Effector CD4-positive, alpha-beta T cell (primary cell): Measurements from ENCODE around the gene ADAMTS17.

Experiments used
- DNase-seq: peaks from one replicate; pipeline ENCODE4 v3.0.0-alpha.2; 2020

The ADAMTS17 gene

DNA sequence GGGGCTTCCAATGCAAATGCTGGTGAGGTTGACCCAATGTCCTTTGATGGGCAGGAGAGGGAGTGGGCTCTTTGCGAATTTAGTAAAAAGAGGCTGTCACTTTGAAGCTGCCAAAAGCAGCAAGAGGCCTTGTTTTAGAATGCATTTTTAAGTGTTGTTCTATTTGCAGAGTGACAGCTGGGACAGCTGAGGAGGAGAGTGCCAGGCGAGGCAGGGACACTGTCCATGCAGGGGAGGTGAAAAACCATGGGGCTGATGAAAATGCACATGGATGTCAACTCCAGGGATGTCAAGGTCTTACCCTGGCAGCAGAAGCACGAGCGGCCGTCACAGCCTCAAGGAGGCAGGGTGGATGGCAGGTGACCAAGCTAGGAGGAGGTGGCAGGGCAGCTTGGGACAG lies 279.8 kb downstream of the ADAMTS17 start:
- DNase-seq: no peak

DNA sequence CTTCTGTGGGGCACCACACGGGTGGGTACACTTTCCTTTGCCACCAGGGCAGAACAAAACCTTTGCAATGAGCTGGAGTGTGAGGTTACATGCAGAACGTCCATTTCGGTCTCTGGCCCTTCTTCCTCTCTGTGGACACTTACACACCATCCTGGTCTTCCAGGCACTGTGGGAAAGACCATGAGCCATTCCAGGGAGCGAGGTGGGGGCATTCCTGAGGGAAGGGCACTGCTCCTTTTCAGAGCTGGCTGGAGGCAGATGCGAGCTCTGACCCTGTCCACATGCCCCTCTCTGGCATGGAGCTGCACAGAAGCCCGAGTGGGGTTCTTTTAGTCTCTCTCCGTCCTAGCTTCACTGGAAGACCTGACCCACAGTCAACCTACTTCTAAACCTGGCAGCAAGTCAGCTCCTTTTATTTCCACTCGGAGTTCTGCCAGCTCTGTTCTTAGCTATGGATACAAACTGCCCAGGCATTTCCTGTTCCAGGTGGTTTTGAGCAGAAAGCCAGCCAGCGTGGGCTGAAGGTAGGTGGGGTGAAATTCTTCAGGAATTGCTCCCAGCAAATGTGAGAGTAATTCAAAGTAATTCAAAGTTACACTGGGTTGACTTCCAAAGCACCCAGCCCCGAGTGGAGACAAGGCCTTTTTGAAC lies 281.4 kb downstream of the ADAMTS17 start:
- no peak for DNase-seq

DNA sequence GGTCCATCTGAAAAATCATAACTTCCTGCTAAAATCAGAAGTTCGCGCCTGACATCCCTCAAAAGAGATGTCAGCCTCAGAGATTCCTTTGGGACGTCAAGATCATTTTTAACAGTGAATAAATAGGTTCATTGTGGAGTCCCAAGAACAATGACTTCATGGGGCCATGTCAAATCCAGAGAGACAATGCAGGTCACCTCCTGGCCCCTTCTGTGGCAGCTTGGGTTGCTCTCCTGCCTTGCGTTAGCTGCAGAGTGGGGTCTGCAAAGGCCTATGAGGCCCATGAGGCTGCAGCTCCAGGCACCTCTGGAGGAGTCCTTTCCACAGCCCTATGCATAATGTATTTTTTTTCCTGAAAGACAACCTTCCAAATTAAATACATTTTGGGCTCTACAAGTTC lies 282.3 kb downstream of the ADAMTS17 start:
- no peak for DNase-seq

GRCh38 chr15:100059094-100059493 lies 282.7 kb downstream of the ADAMTS17 start:
- DNase-seq: no peak

DNA sequence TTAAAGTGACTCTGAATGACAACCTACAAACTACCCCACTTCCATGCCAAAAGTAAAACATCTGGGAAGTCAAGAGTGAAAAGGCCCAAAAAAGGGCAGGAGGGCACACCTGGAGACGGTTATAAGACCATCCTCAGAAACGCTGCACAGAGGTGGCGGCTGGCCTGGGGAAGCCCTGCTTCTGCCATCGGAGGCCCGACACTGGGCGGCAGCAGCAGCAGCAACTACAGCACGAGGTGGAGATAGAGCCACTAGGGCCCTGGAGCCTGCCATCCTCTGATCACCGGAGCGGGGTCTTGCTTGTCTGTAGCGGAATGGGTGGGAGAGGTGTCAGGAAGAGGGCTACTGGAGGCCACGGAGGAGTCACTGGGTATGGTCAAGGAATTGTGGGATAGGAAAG lies 283.3 kb downstream of the ADAMTS17 start:
- no peak for DNase-seq

DNA sequence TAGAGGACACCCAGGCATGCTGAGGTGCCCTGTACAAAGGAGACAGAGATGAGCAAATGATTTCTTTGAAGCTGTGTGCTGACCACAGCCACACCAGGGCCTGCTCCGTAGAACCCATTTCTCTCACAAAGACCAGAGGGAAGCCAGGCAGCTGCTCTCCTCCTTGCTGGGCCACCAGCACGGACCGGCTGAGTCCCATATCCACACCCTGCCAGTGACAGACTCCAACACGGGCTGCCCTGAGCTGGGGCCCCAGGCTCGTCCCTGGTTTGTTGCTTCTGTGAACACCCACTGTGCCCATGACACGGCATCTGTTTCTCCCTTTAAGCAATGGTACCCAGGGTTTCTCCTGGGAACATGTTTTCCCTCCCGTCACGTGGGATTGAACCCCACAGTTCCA lies 284.5 kb downstream of the ADAMTS17 start:
- no peak for DNase-seq

- DNase-seq: no peak
Observed at GRCh38 chr15:100056411-100057072, 285.2 kb downstream of the ADAMTS17 start.

GRCh38 chr15:100055821-100056220 lies 286.0 kb downstream of the ADAMTS17 start:
- no peak for DNase-seq

- no peak for DNase-seq
Observed at GRCh38 chr15:100054539-100054938, 287.2 kb downstream of the ADAMTS17 start.

- no peak for DNase-seq
Observed at GRCh38 chr15:100053474-100054121, 288.2 kb downstream of the ADAMTS17 start.

GRCh38 chr15:100052716-100053473 lies 288.9 kb downstream of the ADAMTS17 start:
- no peak for DNase-seq

DNA sequence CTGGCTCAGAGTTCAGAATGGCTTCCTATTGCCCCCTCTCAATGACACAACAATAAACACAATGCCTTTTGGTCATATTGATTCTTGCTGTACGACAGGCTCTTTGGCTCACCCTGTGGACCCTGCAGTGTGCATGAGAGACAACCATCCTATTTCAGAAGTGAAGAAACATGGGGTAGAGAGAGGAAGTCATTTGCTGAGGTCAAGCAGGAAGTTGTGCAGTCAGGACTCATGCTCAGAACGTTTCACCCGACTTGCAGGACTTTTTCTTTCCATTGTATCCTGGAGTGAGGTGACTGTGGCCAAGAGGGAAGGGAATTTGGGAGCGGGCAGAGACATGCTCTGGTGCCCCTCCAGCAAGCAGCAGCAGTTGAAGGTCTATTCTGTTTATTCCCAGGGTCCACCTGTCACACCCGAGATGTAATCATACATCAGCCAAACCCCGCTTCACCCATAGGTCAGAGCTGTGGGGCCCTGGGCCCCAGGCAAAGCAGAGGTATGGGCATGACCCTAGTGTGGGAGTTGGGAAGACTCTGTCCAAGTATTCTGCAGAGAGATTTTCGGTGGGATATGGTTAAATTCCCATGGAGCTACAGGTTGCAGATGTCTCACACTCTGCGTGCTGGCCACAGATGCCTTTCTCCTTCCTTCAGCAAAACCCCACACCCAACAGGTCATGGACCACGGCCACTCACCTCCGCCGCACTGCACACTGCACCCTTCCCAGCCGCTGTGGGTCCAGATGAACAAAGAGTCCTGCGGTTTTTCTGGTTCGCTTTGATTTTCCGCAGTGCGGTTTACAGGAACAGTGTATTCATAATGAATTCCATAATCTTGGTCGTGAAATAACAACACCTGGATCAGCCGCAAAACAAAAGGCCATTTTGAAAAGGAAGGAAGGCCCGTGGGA lies 290.6 kb downstream of the ADAMTS17 start:
- DNase-seq: no peak

DNA sequence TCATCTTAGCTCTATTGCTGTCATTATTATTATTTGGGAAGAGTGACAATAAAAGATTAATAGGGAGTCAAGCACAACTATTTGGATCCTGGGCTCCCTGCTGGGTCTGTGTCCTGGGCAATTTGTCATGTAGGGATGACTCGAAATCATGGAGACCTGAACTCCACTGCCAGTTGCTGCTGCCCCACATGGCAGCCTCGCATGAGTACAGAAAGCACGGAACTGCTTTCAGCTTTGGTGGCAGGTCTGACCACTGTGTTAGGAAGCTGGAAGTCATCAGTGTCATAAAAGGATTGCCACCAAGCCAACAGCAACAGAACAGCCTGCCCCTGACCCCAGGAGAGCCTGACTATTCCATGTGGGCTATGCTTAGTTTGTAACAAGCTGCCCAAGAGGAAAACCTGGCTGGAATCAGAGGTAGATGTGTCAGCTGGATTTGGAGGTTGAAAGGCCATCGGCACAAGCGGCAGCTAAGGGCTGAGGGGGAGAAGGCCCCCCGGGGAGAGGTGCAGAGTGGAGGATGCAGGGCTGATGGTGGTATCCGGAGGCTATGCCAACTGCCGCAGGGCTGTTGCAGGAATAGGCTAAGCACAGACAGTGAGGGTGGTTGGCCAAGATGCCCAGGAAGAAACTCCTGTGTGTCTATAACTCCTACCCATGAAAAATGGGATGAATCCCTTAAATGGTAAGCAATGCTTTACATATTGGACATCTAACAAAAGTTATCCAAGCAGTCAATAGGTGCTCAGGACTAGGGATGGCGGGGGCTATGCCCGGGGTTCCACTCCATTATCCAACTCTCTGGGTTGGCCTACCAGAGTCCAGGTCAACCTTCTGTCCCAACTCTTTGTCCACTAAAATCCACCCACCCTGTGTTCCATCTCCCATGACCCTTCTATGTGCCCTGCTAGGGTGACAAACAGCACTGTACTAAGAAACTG lies 291.6 kb downstream of the ADAMTS17 start:
- no peak for DNase-seq

DNA sequence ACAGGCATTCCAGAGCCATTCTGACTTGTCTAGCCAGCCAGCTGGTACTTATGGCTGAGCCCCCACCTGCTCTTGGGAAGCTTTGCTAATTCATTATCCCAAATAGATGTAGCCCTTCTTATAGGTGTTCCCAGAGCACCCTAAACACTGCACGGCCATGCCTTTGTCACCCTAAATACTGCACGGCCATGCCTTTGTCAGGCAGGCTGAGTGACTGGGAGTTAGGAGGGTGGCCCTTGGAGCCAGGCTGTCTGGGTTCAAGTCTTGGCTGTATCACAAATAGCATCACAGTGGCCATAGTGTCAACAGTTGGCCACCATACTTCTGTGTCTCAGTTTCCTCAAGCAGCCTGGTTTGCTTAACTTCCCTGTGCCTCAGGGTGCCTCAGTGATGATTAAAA lies 292.3 kb downstream of the ADAMTS17 start:
- no peak for DNase-seq

- no peak for DNase-seq
Observed at GRCh38 chr15:100048736-100049135, 293.0 kb downstream of the ADAMTS17 start.

DNA sequence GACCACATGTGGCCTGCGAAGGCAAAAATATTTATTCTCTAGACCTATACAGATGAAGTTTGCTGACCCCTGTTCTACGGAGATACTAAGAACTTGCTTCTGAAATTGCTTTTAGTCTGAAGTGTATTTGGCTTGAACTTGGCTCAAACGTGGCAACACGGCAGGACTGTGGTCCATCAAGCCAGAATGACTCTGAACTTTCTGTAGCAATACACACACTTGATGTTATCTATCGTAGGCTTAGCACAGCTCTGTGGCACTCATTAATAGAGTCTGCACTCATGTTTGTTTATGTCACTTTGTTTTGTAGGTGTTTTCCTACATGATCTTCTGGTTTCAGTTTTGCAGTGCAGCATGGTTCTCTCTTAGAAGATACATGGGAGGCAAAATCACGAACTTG lies 298.1 kb downstream of the ADAMTS17 start:
- DNase-seq: no peak

DNA sequence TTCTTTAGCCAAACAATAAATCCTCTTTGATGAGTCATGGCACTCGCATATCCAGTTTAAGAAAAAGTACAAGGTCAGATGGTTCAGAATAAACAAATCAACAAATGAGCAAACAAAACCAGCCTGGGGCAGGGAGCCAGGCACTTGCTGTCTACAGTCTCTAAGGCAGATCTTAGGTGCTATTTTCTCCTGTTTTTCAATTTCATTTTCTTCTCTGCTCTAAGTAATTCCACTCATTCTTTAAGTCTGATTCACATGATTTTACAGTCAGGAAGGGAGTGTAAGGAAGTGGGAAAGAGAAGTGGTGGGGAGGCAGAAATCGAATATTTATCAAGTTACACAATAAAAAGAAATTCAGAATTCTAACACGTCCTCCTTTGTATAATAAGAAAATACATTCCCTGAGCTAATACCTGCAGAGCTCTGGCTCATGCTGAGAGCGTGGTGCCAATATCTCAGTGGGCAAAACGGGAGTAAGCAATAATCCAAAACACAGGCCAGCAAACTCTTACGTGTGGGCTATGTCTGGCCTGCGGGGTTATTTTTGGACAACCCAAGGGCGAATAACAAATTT lies 298.6 kb downstream of the ADAMTS17 start:
- no peak for DNase-seq

DNA sequence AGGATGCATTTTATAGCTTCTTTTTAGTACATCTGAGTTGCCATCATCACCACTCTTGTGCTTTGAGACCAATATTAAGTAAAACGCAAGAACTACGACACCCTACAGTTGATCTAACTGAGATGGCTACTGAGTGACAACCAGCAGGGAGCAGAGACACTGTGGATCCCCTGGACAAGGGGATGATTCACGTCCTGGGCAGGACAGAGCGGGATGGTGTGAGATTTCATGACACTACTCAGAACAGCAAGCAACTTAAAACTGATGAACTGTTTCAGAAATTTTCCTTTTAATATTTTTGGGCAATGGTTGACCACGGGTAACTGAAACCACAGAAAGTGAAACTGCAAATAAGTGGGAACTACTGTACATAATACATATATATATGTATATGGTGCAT lies 299.2 kb downstream of the ADAMTS17 start:
- DNase-seq: no peak

- no peak for DNase-seq
Observed at GRCh38 chr15:100041127-100041828, 300.5 kb downstream of the ADAMTS17 start.

DNA sequence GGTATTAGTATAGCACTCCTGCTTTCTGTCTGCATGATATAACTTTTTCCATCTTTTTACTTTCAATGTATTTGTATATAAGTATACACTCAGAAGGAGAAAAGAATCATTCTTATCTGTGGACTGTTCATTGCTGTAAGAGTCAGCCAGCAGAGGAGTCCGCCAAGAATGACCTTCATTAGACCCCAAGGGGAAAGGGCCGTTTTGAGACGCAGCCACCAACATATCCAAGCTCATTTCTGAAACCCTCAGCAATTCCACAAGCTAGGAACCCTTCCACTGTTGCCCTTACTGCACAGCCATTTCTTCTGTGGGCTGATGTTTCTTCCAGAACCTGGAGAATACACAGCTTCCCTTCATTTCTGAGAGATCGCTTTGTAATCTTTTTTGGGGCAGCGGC lies 301.8 kb downstream of the ADAMTS17 start:
- no peak for DNase-seq
